Glomerular visceral epithelial cell (primary cell): Measurements from ENCODE around the gene PIGR.

Experiments
- DNase-seq: peaks from one replicate; pipeline ENCODE4 v3.0.0-alpha.2; 2016; ENCODE audit errors: extremely low spot score

The PIGR gene

GRCh38 chr1:206909883-206910318 is 36.4 kb downstream of the PIGR start:
- no peak for DNase-seq

DNA sequence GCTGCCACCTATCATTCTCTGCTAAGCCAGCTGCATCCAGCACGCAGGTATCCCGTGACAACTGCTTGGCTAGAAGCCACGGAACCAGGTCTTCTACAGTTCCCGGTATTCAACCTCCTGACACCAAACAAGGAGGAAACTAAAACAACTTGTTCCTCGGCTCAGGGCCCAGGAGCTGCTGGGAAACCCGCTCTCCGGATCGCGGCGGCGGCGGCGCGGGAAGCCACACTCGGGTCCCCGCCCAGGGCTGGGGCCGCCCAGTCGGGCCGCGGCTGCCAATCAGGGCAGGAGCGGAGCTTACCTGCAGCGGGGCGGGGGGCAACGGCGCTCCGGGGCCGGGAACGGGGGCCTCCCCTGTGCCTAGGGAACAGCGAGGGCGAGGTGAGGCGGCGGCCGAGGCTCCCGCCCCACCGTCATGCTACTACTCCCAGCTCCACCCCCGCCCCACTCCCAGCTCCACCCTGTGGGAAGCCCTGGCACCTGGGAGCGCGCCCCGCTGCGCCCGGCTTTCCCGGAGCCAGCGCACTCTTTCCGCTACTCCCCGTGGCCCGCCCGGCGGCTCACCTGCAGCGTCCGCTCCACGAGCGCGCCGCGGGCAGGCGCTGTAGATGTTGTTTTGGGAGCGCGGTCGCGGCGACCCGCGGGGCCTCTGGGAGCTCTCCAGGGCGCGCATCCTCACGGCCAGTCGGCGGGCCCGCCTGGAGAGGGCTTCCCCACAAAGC is 36.9 kb downstream of the PIGR start:
- peak; percentile 46 for DNase-seq

GRCh38 chr1:206908038-206908437 is 38.2 kb downstream of the PIGR start:
- no peak for DNase-seq

- DNase-seq = no peak
Measured at GRCh38 chr1:206907304-206907991, 38.8 kb downstream of the PIGR start.

GRCh38 chr1:206905295-206906164 is 40.7 kb downstream of the PIGR start:
- peak; percentile 71 for DNase-seq

DNA sequence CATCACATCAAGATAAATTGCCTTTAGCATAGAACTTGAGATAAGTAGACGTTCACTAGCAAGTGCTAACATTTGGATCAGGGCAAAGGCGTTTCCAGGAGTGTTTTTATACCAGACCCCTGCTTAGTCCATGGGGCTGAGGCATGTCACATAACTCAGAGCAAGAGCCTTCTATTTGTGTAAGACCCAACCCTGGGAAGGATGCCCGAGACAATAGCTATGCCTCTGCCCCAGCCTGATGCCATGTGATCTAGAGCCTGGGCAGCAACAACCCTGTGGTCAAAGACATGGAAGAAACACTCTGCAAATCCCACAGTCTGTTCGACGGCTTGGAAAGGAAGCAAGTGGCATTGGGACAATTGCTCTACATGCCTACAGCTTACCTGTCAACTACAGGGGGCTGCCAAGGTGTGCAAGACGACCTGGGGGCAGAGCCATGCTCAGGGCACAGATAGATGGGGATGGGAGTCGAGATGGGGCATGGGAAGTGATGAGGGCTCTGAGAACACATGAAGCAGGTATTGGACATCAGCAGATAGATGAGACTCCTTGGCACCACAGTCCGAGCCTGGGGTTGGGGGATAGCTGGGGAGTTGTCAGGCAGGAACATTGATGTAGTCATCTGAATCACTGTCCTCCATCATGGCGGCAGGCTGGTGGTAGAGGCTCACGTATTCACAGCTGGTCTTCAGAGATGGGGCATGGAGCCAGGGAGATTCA is 41.7 kb downstream of the PIGR start:
- DNase-seq = no peak

GRCh38 chr1:206903687-206904086 is 42.6 kb downstream of the PIGR start:
- no peak for DNase-seq

DNA sequence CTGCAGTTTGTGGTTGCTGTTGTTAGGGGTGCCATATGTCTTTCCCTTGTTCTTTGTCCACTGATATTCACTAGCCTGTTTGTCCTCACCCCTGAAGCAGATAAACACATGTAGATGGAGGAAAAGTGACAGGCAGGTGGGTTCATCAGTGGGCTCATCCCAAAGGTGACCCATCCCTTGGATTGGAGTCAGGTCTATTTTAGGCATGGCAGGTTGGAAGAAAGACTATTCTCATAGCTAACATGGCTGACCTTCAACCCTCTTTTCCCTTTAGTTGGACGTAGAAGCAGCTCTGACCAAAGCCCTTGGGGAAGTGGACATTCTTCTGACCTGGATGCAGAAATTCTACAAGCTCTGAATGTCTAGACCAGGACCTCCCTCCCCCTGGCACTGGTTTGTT is 43.6 kb downstream of the PIGR start:
- DNase-seq = no peak

- DNase-seq = no peak
Measured at GRCh38 chr1:206901944-206902343, 44.3 kb downstream of the PIGR start.

GRCh38 chr1:206900149-206900548 is 46.1 kb downstream of the PIGR start:
- no peak for DNase-seq

DNA sequence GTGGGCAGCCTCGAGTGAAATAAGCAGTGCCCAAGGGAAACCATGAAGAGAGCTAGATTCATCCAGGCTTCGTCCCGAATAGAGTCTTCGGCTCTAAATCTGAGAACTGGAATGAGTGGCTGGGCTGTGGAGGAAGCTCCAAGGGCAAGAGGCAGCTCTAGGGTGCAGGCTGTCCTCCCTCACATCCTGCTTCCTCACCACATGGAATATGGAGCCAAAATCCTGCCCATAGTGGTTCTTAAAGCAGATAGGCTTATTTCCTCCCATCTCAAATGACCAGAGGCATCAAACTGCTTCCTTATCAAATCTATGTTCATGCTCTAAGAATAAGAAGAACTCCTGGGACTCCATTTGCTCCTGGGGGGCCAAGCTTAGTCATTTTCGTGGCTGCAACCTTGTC is 46.5 kb downstream of the PIGR start:
- DNase-seq = no peak

GRCh38 chr1:206898915-206899431 is 47.3 kb downstream of the PIGR start:
- no peak for DNase-seq

GRCh38 chr1:206898089-206898914 is 48.0 kb downstream of the PIGR start:
- DNase-seq = peak; percentile 31

DNA sequence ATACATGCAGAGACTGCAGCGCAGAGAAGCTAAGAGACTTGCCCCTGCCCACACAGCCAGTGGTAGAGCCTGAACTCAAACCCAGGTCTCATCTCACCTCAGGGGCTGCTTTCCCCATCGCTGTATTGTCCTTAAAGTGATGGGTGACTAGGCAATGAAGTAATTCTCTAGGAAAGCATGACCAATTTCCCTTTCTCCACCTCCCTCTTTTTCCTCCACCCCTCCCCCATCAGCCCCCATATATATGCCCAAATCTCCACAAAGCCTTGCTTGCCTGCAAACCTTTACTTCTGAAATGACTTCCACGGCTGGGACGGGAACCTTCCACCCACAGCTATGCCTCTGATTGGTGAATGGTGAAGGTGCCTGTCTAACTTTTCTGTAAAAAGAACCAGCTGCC is 49.1 kb downstream of the PIGR start, which contains the start of gene IL24:
IL24 (plus strand) TSS at position 269 of the 400 bp plus-strand sequence. CDS start 390 bp downstream, outside the sequence.
- DNase-seq = no peak

DNA sequence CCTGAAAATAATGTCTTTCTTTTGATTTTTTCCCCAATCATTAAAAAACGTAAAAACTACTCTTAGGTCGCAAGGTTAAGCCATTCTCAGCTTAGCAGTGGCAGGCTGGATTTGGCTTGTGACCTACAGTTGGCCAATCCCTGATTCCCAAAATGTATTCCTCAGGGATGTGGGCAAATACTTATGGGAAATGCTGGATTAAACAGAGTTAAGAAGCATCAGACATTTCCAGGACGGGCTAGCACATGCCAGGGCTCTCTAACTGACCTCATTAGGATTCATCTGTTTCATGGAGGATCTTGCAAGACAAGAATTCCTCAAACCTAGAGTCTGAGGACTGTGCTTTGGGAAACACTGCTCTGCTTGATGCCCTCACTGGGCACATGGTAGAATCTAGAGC is 50.0 kb downstream of the PIGR start:
- no peak for DNase-seq

DNA sequence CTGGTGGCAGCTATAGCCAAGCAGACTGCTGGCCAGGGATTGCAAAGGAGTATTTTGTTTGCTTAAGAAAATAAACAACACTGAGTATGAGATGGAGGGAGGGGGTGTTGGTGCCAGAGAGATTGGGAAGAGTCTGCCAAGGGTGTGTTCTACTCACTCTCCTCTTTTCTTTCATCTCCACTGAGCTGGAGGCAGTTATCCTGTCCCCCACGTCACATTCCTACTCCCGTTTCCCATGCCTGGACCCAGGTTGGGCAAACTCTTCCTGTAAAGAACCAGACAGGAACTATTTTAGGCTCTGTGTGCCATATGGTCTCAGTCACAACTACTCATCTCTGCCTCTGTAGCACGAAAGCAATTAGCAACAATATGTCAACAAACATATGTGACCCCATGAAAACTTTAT is 50.4 kb downstream of the PIGR start:
- DNase-seq = no peak

- no peak for DNase-seq
Measured at GRCh38 chr1:206895325-206895724, 50.9 kb downstream of the PIGR start.

DNA sequence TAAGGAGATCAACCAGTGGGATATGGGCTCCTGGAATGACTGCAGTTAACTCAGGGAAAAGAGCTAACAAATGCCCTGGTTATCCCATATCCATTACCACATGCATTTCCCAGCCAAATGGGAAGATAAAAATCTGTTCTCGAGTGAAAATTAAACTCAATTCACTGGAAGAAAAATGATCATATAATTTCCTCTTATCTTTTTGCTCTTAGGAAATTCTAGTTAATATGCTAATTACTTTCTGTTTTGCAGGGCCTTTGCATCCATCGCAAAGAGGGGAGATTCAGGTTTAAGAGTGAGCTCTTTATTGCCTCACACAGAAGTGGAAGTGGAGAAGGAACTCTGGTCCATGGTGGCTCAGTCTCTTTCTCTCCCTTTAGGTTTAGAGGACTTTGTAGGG is 52.9 kb downstream of the PIGR start:
- no peak for DNase-seq

GRCh38 chr1:206892351-206892984 is 53.8 kb downstream of the PIGR start:
- DNase-seq = no peak

- no peak for DNase-seq
Measured at GRCh38 chr1:206891412-206891811, 54.9 kb downstream of the PIGR start.
